HS-27A (cell line): ENCODE data around the gene ARHGEF38.

Source experiments
- DNase-seq: peaks from one replicate; pipeline ENCODE4 v3.0.0-alpha.2; 2012; ENCODE audit warnings: low read depth, missing footprints

ARHGEF38 gene

DNA sequence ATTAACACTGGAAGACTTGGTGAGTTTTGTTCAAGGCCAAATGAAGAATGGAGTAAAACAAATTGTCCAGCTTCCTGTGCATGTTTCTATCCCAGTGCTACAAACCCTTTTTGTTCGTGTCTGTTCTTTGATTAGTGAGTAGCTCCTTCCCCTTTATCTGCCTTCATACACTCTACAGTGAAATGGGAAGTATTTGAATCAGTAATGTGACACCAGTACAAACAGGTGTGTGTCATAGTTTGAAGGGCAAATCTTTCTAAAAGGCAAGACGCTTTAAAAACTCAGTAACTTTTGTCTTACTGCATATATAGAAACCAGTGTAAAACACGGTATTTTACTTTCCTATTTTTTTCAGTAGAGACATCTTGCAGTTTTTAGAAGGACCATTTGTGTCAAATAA is 5.9 kb downstream of the ARHGEF38 start:
- DNase-seq = no peak

DNA sequence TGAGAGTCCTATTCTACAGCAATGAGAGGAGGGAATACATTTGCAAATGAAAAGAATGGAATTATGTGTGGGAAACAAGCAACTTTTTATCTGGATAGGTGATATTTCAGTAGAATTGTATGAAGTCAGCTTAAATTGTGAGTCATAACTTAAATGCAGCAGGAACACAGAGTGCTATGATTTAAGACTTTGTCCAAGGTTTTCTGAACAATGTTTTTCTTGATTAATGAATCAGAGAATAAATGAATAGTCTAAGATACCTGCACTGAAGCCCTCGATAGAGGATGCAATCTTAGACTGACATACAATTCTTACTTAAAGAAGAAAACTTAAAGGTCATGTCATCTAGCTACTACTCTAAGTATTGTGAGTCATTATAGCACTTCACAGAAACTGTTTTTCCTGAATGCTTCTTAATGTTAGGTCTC is 8.0 kb downstream of the ARHGEF38 start:
- no peak for DNase-seq

DNA sequence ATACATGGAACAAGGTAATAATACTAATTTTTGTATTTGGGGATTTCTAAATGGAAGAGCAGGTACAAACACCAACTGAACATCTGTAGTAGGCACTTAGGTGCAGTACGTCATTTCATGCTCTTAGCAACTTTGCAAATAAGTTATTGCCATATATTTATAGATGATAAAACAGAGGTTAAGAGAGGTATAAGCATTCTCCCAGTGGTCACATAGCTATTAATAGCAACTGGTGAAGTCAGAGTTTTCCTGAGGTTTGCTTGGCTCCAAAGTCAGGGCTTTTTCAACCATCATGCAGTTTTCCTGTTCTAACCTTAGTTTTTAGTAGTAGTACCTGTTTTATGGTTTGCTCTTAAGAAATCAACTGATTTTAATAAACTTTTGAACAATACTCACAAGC is 10.9 kb downstream of the ARHGEF38 start:
- no peak for DNase-seq

DNA sequence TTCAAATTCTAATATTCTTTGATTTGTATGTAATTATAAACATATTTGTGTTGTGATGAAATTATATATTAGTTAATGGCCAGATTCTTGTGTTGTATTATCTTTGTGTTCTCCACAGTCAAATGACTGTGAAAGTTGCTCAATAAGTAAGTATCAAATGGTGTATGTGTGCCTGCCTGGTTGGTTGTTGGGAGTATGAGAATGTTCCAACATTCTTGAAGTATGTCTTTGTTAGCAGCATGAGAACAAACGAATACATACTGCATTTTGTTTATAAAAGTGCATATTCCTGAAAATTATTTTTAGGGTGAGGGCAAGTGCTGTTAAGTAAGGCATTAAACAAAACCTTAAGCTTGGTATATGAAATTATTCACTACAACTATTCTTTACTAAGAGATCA is 16.2 kb downstream of the ARHGEF38 start:
- DNase-seq = no peak

DNA sequence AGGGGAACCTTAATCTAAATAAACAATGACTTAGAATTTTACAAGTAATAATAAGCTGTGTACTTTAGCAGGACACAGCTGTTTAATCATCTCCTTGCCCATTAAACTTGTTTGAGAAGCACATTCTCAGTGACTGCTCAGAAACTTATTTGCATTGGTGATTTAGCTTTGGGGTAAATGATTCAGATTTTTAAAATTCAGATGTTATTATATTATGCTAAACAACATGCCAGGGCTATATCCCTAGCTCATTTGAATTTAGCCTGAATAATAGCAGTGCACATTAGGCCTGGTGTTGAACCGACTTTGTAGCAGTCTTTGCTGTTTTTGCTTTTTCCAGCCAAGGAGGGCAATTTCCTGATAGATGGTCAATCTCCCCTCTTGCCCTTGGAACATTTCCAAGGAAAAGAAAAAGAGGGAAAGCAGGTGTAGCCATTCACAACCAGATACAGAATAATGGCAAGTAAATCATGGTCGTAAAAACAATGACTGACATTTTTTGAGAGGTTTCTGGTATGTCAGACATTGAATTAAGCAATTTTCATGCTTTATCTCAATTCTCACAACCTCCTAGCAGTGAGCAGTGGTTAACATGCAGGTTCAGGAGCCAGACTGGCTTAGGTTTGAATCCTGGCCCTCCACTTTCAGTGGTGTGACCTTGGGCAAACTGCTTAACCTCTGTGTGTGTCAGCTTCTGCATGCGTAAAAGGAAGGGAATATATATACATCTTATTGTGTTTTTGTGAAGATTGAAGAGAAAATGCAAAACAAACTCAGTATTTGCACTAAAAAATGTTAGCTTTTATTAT is 16.8 kb downstream of the ARHGEF38 start:
- DNase-seq = no peak

DNA sequence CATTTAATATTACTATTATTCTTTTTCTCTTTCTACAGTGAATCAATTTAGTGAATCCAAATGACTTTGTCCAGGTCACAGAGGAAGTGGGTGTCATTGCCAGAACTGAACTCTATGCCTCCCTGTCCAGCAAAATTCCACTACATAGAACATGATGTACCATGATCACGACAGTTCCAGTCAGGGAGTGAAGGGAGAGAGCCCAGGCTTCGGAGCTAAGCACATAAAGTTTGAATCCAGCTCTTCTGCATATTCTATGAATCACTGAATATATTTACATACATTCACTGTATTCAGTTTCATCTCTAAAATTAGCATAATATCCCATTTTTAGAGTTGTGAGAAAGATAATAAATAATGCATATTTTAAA is 17.4 kb downstream of the ARHGEF38 start:
- no peak for DNase-seq

DNA sequence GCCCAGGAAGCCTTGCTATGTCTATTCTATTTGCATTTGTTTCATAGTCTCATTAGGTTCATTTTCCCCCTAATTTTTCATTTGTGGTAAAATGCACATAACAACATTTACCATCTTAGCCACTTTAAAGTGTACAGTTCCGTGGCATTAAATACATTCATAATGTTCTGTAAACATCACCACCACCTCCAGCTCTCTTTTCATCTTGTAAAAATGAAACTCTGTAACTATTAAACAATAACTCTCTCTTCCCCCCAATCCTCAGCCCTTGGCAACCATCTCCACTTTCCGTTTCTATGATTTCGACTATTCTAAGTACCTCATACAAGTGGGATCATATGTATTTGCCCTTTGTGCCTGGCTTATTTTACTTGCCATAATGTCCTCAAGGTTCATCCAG is 19.9 kb downstream of the ARHGEF38 start:
- no peak for DNase-seq

DNA sequence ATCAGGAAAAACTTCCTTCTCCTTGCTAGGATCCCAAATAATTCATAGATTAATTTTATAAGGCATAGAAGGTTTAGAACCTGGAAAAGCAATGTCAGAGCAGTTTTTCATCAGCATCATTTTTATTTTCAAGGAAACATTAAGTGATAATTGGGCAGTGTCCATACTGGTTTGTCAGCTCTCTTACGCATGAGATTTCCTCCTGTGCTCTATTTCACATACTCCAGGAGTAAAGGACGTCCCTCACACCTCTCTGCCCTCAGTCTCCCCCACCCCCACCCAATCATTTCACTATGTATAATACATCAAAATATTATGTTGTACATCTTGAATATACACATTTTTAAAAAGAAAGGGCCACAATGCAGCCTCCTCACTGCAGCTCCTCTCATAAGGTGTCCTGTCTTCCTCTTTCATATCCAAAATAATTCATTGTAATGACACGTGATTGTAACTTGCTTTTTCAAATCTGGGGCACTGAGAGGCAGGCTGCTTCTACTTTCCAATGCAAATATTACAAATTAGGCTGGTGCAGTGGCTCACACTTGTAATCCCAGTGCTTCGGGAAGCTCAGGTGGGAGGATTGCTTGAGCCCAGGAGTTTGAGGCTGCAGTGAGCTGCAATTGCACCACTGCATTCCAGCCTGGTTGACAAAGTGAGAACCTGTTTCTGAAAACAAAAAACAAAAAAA is 34.4 kb downstream of the ARHGEF38 start:
- no peak for DNase-seq

DNA sequence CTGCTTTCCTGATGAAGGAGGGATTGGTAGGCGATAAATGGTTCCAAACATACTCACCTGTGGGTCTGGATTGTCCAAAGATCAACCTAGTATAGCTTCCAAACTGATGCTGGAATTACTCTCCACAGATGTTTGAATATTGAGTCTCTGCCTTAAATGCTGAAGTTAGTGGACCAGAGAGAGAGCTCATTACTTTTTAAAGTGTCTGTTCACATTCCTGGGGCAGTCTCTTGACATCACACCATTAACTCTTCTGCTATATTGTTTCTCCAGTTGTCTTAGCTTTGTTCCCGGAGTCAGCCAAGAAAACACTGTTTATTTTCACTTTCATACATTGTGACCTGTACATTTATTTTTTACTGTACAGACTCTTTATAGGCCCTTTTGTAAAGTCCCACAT is 35.4 kb downstream of the ARHGEF38 start:
- no peak for DNase-seq

DNA sequence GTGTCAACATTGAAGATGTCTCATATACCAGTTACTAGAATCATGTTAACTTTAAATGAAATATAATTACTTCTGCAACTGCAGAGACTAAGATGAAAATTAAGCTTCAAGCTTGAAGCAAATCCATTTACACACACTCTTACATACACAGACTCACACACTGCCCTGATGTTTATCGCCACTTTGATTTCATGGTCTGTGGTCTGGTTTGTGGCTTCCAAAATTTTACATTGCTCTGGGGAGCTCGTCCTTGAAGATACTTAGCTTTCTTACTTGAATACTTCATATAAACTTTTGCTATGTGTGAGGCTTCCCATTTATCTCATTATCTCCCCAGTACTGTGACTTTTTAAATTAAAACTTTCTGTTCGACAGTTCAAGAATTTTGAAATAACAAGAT is 35.8 kb downstream of the ARHGEF38 start:
- DNase-seq = no peak

DNA sequence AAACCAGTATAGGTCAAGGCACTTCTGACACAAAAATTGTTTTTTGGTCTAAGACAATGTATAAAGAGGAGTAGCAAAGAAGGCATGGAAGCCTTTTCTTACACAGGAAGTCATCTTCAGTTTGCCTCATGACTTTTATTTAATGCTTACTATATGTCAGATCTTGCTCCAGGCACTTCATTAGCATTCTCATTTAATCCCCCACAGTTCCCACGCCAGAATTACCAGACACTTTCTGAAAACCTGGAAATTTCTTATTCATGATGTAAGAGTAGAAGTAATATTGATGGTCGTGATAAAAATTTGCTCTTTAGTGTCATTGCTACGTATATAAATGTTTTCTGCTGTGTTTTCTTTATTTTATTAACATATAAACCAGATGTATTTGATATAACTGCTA is 39.2 kb downstream of the ARHGEF38 start:
- DNase-seq = no peak

DNA sequence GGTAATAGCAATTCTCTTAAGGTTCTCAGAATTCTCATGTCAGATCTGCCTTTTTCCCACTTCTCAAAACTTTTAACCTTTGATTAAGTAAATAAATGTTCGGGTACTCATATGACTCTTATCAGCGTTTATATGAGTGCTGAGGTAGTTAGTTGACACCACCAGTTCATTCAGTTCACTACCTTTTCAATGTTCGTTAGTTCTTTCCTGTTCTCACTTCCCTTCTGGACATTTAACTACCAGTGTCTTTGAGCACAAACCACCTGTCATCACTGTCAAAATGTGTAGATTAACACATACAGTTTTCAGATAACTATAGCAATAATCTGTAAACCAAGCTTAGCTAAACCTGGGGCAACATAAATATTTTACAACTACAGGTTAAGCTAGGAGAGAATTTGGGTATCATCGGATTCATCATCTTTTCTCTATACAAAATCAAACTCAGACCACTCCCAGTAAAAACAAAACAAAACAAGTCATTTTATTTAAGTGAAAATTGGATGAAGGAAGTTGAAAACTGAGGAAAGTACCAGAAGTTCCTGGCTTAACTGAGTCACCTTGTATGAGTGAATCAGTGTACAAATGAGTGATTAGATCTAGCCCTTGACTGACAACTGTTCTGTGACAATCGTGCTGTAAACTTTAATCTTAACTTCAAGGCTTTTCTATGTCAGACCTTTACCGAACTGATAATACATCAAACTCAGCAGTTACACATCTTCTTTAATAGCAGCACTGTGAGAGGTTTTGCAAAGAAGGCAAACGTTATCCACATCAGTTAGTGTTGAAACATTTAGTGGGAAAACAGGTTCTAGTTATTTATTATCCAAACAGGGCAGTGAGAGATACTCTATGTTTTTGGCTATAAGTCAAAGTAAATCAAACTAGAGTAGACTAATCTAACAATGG is 41.9 kb downstream of the ARHGEF38 start:
- DNase-seq = no peak

DNA sequence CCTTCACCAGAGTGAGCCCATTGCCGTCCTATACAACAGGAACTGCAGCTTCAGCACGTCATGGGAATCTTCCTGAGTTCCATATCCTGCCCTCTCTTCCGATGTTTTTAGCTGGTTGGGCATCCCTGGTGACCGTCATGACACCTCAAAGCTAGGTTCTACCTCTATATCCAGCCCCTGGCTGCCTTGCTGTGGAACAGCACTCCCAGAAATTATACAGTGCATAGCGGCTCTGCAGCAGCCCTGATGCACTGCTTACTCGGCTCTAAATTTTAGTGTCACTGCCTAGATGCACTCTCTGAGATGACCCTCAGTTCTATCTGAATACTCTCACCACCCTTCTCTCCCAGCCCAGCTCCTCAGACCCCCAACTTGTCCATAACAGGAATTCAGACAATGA is 44.3 kb downstream of the ARHGEF38 start:
- DNase-seq = no peak

DNA sequence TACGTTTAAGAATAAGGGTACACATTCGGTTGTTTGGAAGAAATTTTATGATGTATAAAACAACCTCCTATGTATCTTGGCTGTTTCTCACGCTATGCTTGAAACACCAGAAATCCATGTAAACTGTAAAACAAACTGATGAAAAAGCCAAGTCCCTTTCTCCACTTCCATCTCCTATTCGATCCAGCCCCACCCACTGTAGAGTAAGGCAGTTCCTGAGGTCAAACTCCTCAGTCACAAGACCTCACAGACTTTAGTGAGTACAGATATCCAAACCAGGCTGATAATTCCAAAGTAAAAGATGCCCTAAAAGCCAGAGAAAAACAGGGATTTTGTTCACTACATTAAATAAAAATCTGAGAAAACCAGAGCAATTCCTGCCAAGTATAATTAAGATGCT is 45.6 kb downstream of the ARHGEF38 start:
- DNase-seq = no peak

DNA sequence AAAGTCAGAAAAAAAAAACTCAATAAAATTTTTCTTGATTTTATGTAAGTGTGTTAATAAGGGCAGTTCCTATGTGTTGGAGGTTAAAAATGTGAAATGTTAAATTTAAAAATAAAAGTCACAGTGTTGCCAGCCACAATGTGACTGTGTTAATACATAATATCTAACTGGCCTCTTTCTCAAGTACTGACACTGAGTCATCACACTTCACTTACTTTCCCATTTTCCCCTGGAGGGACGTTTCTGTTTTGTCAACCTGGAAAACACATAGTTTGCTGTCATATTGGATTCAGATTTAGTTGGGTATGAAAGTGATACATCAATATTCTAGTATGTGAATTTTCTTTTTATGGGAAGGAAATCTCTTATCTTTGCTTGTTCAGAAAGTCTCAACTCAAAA is 46.4 kb downstream of the ARHGEF38 start:
- DNase-seq = no peak

DNA sequence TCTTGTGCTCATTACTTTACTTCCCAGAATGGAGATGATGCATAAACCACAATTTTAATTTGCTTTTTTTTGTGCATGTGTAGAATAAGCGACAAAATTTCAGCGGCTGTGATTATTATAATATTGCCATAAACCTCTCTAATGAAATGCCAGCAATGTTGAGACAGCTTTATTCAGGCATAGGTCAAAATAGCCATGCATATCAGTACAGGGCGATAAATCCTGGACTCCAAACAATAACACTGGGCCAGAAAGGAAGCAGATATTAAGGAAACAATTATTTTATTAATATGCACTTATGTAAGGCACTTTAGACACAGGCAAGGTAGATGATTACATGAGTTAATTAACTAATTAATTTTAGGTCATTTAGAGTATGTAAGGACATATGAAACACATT is 47.1 kb downstream of the ARHGEF38 start:
- no peak for DNase-seq

DNA sequence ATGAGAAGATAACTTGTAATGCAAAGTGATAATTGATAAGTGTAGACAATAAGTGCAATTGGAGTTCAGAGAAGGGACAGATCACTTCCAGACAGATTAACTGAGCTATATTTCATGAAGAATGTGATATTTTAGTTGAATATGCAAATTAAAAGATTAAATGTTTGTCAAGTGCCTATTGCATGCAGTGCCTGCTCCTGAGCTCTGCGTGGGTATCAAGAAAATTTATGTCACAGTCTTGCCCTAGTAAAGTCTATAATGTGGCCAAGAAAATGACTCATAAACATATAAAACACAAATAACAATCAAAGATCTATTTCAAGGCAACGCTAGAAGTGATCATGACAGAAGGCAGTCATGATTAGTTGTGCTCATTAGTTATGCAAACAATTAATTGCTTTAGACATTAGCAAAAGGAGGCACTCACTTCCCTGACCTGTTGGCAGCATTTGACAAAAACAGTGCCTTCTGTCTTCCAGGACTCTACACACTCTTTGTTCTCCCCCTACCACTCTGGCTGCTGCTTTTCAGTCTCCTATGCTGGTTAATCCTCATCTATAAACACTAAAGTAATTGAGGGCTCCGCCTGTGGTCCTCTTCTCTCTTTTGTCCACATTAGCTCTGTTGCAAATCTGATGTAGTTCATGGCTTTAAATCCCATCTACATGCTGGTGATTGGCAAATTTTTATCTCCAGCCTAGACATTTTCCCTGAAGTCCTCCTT is 47.7 kb downstream of the ARHGEF38 start:
- DNase-seq = no peak

DNA sequence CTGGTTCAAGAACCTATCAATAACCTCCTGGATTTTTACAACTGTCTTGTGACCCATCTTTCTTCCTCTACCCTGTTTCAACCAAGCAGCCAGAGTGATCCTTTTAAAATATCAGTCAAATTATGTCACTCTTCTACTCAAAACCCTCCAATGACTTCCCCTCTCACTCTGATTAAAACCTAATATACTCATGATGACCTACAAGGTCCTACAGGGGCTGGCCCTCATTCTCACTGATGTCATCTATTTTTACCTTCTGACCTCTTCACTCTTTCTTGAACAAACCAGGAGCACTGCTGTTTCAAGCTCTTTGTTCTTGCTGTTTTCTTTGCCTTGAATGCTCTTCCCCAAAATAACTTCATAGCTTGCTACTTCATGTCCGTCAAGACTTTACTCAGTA is 48.5 kb downstream of the ARHGEF38 start:
- DNase-seq = no peak

DNA sequence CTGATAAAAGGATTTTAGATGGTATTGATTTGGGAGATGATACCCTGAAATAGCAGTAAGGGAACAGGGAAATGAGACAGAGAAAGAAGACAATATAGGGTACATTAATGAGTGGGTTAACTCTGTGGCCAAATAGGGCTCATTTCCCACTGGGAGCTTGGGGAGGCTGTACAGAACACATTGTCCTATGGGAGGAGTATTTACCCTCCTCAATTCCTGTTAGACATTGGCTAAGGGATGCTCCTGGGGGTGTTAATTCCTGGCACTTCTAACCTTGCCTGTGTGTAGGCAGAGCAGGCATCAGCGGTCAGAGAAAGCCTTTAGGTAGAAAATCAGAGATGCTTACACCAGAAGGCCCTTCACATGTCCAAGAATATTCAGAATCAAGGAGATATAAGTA is 49.0 kb downstream of the ARHGEF38 start:
- no peak for DNase-seq

DNA sequence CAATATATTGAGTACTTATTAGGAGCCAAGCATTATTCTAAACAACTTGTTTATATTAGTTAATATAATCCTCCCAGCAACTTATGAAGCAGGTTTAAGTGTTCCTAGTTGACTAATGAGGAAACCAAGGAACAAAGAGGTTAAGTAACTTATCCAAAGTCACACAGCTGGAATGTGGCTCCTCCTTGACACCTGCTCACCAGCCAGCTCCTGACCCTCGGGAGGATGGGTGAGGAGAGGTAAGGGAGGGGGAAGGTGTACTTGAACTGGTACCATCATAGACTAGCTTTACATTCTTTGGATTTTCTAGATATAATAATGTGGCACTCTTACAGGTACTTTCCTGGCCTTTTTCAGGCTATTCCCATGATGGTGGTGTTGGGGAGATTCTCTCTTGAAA is 50.7 kb downstream of the ARHGEF38 start:
- no peak for DNase-seq

DNA sequence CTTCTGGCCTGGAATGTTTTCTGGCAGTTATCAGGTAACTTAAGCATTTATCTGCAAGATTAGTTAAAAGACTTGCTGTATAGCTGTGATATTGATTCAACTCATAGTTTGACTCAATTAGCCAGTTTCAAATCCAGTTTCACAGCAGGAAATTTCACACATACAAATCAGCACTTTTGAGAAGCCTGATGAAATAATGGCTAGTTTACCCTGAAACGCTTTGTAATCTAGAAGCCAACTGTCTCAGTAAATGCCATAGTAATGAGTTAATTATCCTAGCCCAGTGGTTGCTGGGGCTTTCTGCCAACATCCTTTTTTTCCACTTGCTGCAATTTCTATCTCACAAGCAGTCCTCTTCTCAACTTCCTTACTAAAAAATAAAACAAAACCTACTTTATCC is 53.1 kb downstream of the ARHGEF38 start:
- no peak for DNase-seq

DNA sequence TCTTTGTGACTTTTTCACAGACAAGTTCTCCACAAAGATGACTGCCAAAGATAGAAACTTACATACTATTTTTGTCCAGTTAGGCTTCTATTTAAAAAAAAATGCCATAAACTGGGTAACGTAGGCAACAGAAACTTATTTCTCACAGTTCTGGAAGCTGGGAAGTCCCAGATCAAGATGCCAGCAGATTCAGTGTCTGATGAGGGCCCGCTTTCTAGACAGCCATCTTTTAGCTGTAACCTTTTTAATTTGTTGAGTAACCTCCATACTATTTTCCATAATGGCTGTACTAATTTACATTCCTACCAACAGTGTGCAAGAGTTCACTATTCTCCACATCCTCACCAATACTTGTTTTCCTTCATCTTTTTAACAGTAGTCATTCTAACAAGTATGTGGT is 55.5 kb downstream of the ARHGEF38 start:
- DNase-seq = no peak
